Sigmoid colon (tissue), 4 donors: ENCODE results near the gene GNB2.

Experiments
- CTCF ChIP-seq, 4 experiments: fragments of 450-650 bp in 3 of 4; fragments of 200-600 bp in 1 of 4; IDR thresholded peaks; one replicate each; pipeline ENCODE4 v1.5.1; 2016 to 2019; ENCODE audit warnings: antibody characterized with exemption in 4 of 4, mild to moderate bottlenecking in 3 of 4, moderate library complexity in 2 of 4
- POLR2AphosphoS5 ChIP-seq, 4 donors: sonication (generic); formaldehyde crosslinking; IDR thresholded peaks; one replicate each; pipeline ENCODE4 v1.6.1; 2017; ENCODE audit warnings: antibody characterized with exemption in 4 of 4

GRCh38 chr7:100649826-100650565, 23.5 kb upstream of the GNB2 start:
- TF ChIP-seq CTCF (IDR thresholded peaks at IDR 0.05) (no peak), POLR2AphosphoS5 (IDR thresholded peaks at IDR 0.05) (no peak)
